ENCODE measurements around the gene CNGB1.
A peak's percentile ranks its signal among the peaks of the same experiment; 100 is the strongest.

The CNGB1 gene

GRCh38 chr16:57940382-57940966, 30.5 kb downstream of the CNGB1 start:
- H3K27ac Mint-ChIP-seq: no peak overlapping the region
- H3K4me1 Mint-ChIP-seq: no peaks in the 10 kb centered on the region
- no peak overlapping the region for H3K4me3 Mint-ChIP-seq
- ATAC-seq (no peak), DNase-seq (no peak)
- H3K27me3 Mint-ChIP-seq: peaks cover 8% of the 10 kb centered on the region
- H3K9me3 Mint-ChIP-seq: no peaks in the 10 kb centered on the region

- H3K4me1 Mint-ChIP-seq: no peaks in the 10 kb centered on the region
- peaks cover 8% of the 10 kb centered on the region for H3K27me3 Mint-ChIP-seq
- ATAC-seq: peak; percentile 31
- no peak overlapping the region for H3K27ac Mint-ChIP-seq
- H3K9me3 Mint-ChIP-seq: no peaks in the 10 kb centered on the region
- no peak for DNase-seq
- H3K4me3 Mint-ChIP-seq: no peak overlapping the region
Observed at GRCh38 chr16:57939872-57940224, 31.1 kb downstream of the CNGB1 start.

- Mint-ChIP-seq H3K27ac (peak overlapping the region in 1 of 2 donors; percentile 85), H3K27me3 (peaks cover 8% of the 10 kb centered on the region), H3K4me1 (no peaks in the 10 kb centered on the region), H3K4me3 (no peak overlapping the region), H3K9me3 (no peaks in the 10 kb centered on the region)
- no peak for DNase-seq
- ATAC-seq: no peak
Observed at GRCh38 chr16:57938936-57939871, 31.7 kb downstream of the CNGB1 start.

- H3K4me3 Mint-ChIP-seq: no peak overlapping the region
- H3K9me3 Mint-ChIP-seq: no peaks in the 10 kb centered on the region
- no peak overlapping the region for H3K27ac Mint-ChIP-seq
- DNase-seq (no peak), ATAC-seq (no peak)
- peaks cover 8% of the 10 kb centered on the region for H3K27me3 Mint-ChIP-seq
- no peaks in the 10 kb centered on the region for H3K4me1 Mint-ChIP-seq
Observed at GRCh38 chr16:57938484-57938883, 32.4 kb downstream of the CNGB1 start.

- ATAC-seq (no peak), DNase-seq (no peak)
- Mint-ChIP-seq H3K9me3 (no peaks in the 10 kb centered on the region), H3K27me3 (peaks cover 8% of the 10 kb centered on the region), H3K4me1 (no peaks in the 10 kb centered on the region), H3K27ac (no peak overlapping the region), H3K4me3 (no peak overlapping the region)
Observed at GRCh38 chr16:57937861-57938260, 33.1 kb downstream of the CNGB1 start.

- ATAC-seq (no peak), DNase-seq (no peak)
- H3K4me3 Mint-ChIP-seq: no peak overlapping the region
- H3K9me3 Mint-ChIP-seq: no peaks in the 10 kb centered on the region
- peaks cover 8% of the 10 kb centered on the region for H3K27me3 Mint-ChIP-seq
- H3K4me1 Mint-ChIP-seq: no peaks in the 10 kb centered on the region
- peak overlapping the region; percentile 11 to 34 for H3K27ac Mint-ChIP-seq
Observed at GRCh38 chr16:57935904-57936303, 35.0 kb downstream of the CNGB1 start.

GRCh38 chr16:57930533-57930932, 40.4 kb downstream of the CNGB1 start:
- H3K27ac Mint-ChIP-seq: no peak overlapping the region
- ATAC-seq: no peak

GRCh38 chr16:57929250-57929649, 41.7 kb downstream of the CNGB1 start:
- DNase-seq (no peak), ATAC-seq (no peak)
- Mint-ChIP-seq H3K27ac (no peak overlapping the region), H3K4me1 (no peaks in the 10 kb centered on the region), H3K9me3 (no peaks in the 10 kb centered on the region), H3K27me3 (no peaks in the 10 kb centered on the region), H3K4me3 (no peak overlapping the region)

More at GRCh38 chr16:57930533-57930932, 40.4 kb downstream of the CNGB1 start:
- no peak overlapping the region for H3K4me3 Mint-ChIP-seq
- H3K9me3 Mint-ChIP-seq: no peaks in the 10 kb centered on the region
- H3K4me1 Mint-ChIP-seq: no peaks in the 10 kb centered on the region
- H3K27me3 Mint-ChIP-seq: no peaks in the 10 kb centered on the region
- DNase-seq: no peak

- Mint-ChIP-seq H3K9me3 (no peaks in the 10 kb centered on the region), H3K4me1 (no peaks in the 10 kb centered on the region), H3K27me3 (no peaks in the 10 kb centered on the region), H3K27ac (no peak overlapping the region), H3K4me3 (no peak overlapping the region)
- no peak for DNase-seq
- ATAC-seq: no peak
Observed at GRCh38 chr16:57926041-57926440, 44.9 kb downstream of the CNGB1 start.

GRCh38 chr16:57925310-57925709, 45.6 kb downstream of the CNGB1 start:
- H3K27ac Mint-ChIP-seq: no peak overlapping the region
- no peaks in the 10 kb centered on the region for H3K4me1 Mint-ChIP-seq
- H3K27me3 Mint-ChIP-seq: no peaks in the 10 kb centered on the region
- H3K9me3 Mint-ChIP-seq: no peaks in the 10 kb centered on the region
- H3K4me3 Mint-ChIP-seq: no peak overlapping the region
- ATAC-seq (no peak), DNase-seq (no peak)

GRCh38 chr16:57924514-57924913, 46.4 kb downstream of the CNGB1 start:
- no peaks in the 10 kb centered on the region for H3K4me1 Mint-ChIP-seq
- no peaks in the 10 kb centered on the region for H3K27me3 Mint-ChIP-seq
- no peak overlapping the region for H3K27ac Mint-ChIP-seq
- no peaks in the 10 kb centered on the region for H3K9me3 Mint-ChIP-seq
- H3K4me3 Mint-ChIP-seq: no peak overlapping the region
- no peak for DNase-seq
- ATAC-seq: no peak

- Mint-ChIP-seq H3K9me3 (no peaks in the 10 kb centered on the region), H3K4me3 (no peak overlapping the region), H3K4me1 (no peaks in the 10 kb centered on the region), H3K27me3 (no peaks in the 10 kb centered on the region), H3K27ac (peak overlapping the region in 1 of 2 donors; percentile 37)
- ATAC-seq: no peak
- no peak for DNase-seq
Observed at GRCh38 chr16:57923841-57924240, 47.1 kb downstream of the CNGB1 start.

GRCh38 chr16:57923418-57923817, 47.5 kb downstream of the CNGB1 start:
- Mint-ChIP-seq H3K4me1 (no peaks in the 10 kb centered on the region), H3K27me3 (no peaks in the 10 kb centered on the region), H3K27ac (peak overlapping the region in 1 of 2 donors; percentile 37), H3K4me3 (no peak overlapping the region), H3K9me3 (no peaks in the 10 kb centered on the region)
- DNase-seq (no peak), ATAC-seq (no peak)

- no peaks in the 10 kb centered on the region for H3K9me3 Mint-ChIP-seq
- ATAC-seq: no peak
- DNase-seq: no peak
- no peak overlapping the region for H3K4me3 Mint-ChIP-seq
- H3K27ac Mint-ChIP-seq: no peak overlapping the region
- no peaks in the 10 kb centered on the region for H3K27me3 Mint-ChIP-seq
- H3K4me1 Mint-ChIP-seq: no peaks in the 10 kb centered on the region
Observed at GRCh38 chr16:57920880-57921229, 50.1 kb downstream of the CNGB1 start.

- Mint-ChIP-seq H3K4me3 (no peak overlapping the region), H3K27me3 (no peaks in the 10 kb centered on the region), H3K9me3 (no peaks in the 10 kb centered on the region), H3K4me1 (no peaks in the 10 kb centered on the region), H3K27ac (no peak overlapping the region)
- ATAC-seq (no peak), DNase-seq (no peak)
Observed at GRCh38 chr16:57920215-57920879, 50.6 kb downstream of the CNGB1 start.

GRCh38 chr16:57918994-57919393, 51.9 kb downstream of the CNGB1 start:
- Mint-ChIP-seq H3K4me1 (no peaks in the 10 kb centered on the region), H3K9me3 (no peaks in the 10 kb centered on the region), H3K27ac (no peak overlapping the region), H3K27me3 (no peaks in the 10 kb centered on the region), H3K4me3 (no peak overlapping the region)
- DNase-seq (no peak), ATAC-seq (no peak)

All from stimulated activated naive CD8-positive, alpha-beta T cell treated with anti-CD3 and anti-CD28 coated beads, Interleukin-15, amount 100 ng/mL, for 72 hours (primary cell).